GM18499 (cell line): ENCODE results near the gene LIMCH1.

Source experiments
- ATAC-seq: cut with Tn5 transposase; IDR thresholded peaks from one replicate; pipeline ENCODE4 v1.9.1; 2021; ENCODE audit warnings: moderate number of reproducible peaks; ENCODE audit not compliant: insufficient read depth, unreplicated experiment

LIMCH1 gene

DNA sequence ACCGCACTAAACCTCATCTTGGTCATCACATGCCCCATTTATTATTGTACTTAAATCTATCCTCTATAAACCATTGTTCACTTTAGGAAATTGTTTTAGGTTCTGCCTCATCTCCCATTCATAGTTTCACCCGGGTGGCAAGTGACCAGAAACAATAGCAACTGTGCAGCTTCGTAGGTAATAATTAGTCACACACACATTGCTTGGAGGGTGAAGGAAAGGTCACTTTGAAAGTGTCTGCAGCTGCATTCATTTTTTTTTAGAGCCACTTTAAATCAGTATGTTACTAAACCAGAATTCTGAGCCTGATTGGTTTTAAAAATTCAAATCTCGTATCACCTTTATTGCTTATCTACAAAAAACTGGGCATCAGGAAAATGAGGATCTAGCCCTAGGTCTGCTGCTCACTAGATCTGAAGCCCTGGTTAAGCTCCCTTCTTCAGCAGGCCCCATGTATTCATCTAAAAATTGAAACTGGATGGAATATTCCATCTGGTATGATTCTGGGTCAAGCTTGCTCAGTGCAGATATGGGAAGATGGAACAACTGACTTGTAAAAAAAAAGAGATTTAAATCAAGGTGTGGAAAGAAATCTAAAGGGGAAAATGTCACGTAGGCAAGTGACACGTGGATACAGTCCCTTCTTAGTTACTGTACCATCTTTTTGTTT is 62.4 kb downstream of the LIMCH1 start:
- no peak for ATAC-seq

DNA sequence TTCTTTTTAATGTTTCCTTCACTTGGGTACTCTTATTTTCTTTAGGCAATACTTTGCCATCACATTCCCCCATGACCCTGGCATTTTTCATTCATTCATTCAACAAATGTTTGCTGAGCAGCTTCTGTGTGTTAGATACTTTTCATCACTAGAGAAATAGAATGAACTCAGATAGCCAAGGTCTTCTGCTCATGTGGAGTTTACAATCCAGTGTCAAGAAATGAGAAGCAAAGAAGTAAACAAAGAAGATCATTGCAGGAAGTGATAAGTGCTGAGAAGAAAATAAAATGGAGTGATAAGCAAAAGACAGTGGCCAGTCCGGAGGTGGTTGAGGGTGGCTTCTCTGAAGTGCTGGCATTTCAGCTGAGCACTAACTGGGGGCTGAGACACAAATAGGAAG is 63.1 kb downstream of the LIMCH1 start:
- no peak for ATAC-seq

DNA sequence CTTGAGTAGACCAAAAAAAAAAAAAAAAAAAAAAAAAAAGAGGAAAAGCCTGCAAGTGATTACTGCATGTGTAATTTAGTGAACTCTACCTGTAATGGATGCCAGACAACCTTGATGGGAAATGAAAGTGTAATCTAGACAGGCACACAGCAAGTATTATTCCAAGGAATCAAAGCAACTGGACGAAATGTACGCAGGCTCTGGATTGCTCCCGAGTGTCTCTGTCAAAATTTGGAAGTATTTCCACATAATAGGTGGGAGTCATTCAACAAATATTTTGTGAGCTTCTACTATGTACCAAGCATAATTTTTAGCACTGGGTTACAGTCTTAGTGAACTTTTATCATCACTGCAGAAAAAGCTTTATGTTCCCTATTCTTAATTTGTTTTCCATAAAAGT is 64.2 kb downstream of the LIMCH1 start:
- ATAC-seq = no peak

DNA sequence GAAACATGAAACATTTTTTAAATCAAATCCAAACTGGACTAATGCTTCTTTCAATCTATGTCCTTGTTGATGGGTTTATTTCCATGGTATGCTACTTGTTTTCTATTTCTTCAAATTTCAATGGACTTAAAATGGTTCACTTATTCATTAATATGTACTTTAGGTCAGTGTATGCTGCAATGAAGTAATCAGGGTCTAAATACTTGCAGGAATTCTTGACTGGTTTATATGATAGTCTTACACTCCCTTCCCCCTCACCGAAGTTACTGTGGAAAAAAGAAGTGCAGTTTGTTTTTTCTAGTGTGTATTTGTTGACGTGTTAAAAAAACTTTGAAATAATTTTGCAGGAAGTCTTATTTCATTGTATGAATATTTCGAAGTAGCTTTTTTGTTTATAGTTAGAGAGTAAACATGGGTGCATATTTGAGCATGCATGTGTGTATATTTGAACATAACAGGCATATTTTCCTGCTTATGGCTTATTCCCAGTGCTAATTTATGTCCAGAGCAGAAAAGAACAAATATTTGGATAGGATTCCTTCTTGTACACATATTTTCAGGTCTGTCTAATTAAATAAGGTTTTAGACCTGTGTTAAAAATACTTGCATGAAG is 65.0 kb downstream of the LIMCH1 start:
- ATAC-seq = no peak

DNA sequence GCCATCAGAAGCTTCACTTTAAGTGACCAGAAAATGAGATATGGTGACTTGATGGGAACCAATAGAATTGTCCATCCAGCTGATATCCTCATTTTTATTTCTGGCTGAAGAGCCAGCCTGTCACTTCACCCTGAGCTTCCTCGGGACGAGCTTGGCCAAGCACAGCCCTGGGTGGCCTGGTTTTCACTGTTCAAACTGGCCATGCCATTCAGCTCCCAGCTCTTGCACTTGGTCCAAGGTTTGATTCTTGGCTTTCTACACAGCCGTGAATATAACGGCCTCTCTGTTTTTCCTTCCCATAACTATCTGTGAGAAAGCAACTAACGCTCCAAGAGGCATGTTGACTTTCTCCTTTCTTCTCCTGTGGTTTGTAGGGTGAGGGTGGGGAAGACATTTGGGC is 71.9 kb downstream of the LIMCH1 start:
- ATAC-seq = no peak

DNA sequence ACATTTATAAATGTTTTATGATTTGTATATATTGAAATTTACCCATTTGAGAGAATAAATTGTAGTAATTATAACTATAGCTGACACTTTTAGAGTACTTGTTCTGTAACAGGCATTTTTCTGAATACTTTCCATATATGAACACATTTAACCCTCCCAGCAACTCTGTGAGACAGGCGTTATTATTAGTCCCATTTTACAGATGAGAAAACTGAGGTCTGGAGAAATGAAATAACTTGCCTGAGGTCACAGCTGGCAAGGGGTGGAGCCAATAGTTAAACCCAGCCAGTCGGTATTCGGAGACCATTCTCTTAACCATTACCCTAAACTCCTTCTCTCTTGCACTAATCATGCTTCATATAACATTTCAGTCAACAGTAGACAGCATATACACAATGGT is 72.5 kb downstream of the LIMCH1 start:
- ATAC-seq = no peak

DNA sequence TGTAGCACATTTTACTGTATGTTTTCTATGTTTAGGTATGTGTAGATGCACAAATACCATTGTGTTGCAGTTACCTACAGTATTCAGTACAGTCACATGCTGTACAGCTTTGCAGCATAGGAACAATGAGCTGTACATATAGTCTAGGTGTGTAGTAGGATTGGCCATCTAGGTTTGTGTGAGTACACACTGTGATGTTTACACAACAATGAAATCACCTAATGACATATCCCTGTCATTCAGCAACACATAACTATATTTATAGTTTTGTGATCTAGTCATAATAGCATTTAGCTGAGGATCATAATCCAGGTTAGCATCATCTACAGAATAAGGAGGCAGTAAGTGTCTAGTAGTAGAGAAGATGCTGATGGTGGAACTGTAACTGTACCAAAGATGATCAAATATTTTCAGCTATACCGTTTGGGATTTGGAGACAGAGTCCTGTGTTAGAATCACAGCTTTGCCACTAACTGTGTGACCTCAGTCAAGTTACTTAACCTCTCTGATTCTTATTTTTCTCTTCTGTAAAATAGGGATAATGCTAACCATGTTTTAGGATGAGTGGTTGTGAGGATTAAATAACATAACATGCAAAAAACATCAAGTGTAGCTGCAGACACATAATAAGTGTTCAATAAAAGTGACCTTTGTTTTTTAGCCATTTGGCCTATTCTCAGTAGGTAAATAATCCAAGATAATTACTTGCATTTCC is 73.3 kb downstream of the LIMCH1 start:
- ATAC-seq = no peak

DNA sequence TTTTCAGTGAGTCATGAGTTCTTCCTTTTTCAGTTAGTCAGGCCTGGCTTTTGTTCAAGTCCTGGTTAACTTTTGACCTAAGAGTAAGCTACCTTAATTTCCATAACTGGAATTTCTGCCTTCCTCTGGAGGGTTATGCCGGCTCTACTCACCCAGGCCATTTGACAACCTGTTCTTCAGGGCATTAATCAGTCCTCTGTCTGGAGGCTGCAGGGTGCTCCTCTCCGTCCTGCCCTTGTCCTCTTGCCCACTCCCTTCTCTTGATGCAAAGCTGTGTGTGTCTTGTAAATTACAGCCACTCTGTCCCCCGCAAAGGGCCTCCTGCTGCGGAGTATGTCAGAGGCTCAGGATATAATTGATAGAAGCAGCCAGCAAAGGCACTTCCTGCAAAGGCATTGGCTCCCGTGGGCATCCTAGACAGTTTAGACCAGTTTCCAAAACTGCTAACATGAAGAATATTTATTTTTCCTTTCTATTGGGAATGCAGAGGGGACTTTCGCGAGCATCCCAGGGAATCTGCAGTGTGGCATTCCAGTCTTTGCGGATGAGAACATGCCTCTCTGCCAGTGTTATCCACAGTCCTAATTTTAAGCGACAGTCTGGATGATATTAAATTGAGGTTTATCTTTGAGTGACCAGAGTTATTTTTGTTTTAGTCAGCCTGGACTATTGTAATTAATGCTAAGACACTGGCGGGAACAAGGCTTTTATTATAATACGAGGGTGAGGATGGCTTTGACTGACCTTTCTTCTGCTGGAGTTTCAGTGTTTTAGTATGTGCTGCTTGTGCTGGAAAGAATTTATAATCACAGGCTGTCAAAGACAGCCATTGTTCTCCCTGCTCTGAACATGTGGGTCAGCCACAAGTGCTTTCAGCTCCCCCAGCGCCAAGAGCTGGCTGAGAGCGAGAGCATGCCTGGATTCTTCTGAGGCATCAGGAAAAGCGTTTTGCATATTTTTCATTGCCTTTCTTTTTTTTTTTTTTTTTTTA is 74.2 kb downstream of the LIMCH1 start:
- ATAC-seq = no peak

DNA sequence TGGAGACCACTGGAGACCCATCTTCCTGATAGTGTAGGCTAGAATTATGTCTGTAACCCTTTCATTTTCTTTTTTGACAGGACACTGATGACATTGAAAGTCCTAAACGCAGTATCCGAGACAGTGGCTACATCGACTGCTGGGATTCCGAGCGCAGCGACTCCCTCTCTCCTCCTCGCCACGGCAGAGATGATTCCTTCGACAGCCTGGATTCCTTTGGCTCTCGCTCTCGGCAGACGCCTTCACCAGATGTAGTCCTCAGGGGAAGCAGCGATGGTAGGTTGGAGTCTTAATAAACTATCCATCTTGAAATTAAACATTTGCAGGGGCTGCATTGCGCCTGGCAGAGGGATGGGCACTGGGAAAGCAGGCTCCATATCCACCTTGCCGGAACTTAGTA is 75.4 kb downstream of the LIMCH1 start:
- no peak for ATAC-seq

DNA sequence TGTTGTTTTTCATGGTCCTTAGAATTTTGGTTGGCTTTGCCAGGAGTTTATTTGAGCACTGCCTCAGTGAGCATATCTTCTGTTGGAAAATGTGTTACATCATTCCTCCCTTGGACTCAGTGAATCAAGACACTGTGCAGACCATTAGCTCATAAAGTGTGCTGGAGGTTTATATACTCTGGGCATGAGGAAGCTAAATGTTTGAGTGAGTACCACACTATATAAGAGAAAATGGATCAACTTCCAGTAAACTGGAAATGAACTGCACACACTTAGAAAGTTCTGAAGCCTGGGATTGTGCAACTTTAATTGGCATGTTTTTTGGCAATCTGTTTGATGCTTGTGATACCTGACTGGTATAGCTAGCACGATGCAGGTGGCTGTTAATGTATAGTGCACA is 75.9 kb downstream of the LIMCH1 start:
- ATAC-seq = no peak

DNA sequence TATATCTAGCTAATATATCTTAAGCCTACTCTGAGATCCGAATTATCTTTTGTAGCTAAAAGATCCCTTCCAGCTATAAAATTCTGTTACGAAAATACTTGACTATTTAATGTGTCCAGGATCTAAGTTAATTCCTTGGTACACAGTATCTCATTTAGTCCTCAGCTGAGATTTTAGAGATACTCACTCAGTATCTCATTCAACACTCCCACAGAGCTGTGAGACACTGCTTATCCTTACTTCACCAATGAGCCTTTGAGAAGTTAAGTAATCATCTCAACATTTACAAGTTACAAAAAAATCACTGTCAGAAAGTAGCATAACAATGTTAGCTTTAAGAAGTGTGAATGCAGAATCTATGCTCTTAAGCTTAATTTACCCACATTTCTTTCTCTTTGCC is 76.6 kb downstream of the LIMCH1 start:
- no peak for ATAC-seq

DNA sequence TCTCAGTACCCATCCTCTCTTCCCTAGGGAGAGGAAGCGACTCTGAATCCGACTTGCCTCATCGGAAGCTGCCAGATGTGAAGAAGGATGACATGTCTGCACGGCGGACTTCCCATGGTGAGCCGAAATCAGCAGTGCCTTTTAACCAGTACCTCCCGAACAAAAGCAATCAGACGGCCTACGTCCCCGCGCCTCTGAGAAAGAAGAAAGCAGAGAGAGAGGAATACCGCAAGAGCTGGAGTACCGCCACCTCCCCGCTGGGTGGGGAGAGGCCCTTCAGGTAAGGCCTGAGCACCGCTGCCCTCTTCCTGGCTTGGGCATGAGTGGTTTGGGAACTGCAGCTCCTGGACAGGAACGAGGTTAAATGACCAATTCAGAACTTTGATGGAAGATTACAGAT is 81.2 kb downstream of the LIMCH1 start:
- ATAC-seq = no peak

DNA sequence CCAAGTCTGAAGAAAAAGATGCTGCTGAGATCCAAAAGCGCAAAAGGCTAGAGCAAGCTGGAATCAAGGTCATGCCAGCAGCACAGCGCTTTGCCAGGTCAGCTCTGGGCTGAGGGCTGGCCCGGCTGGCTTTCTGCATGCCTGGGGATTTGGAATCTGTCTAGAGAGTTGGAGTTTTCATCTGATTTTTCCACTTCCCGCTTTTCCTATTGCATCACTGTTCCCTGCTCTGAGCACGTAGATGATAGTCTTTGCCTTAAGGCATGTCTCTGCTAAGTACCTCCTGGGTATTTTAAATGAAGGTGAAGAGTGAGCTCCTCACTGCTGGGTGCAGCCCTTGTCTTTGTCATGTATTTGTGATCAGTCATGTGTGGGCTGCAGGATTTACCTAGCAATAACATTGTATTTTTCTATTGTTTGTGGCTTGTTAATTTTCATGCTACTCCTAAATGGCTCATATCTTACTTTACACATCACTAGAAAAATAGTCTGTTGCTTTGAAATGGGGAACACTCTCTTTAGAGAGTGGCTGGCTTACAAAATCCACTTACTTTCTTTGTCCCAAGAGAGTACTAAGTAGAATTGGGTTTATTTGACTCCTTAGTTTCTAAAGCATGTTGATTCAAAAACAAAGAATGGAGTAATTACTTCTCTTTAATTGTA is 82.8 kb downstream of the LIMCH1 start:
- ATAC-seq = no peak

DNA sequence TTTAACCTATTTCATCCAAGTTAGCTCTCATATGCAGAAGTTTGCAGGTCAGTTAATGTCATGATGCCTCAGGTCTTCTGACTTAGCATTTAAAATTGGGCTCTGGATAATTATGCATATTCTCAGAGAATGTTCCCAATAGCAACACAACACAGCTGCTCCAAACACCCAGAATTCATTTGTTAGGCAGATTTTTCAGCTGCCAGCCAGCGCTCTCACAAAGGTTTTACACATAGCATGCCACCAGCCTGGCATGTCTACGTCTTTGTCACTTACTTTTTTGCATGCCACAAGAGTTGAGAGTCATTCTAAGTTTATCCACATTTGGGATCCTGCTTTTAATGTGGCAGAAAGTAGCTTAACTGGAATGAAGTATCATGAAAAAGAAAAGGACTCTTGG is 84.8 kb downstream of the LIMCH1 start:
- no peak for ATAC-seq

DNA sequence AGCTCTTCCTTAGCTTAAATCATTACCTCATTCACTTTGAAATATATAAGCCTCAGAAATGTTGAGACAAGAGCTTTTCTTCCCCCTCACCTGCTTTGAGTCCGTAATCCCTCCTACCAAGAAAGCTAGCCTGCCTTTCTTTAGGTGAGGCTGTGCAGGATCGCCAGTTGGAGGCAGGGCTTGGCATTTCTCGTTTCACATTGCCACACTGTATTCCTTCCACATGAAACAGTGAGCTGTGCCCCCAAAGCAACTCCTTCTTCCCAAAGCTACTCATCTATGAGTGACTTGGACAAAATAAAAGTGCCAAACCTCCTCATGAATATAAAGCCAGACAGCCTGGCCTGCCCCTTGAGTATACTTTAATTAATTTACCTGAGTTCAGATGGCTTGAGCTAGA is 86.8 kb downstream of the LIMCH1 start:
- ATAC-seq = no peak

DNA sequence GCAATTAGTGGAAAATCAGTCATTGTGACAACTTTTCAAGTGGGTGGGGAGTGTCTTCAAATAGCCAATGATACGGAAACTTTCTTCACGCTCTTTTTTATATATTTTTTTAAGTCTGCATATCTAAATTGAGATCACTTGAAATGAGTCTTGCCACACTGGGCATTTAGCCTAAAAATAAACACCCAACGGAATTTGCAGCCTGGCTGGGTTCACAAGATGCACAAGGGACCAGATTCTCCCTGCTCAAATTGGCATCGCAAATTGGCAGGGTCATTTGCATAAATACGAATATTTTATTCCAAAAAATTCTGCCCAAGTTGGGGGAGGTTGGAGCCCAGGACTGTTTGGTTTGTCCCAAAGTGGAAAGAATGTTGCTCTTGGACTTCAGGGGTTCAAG is 87.6 kb downstream of the LIMCH1 start:
- no peak for ATAC-seq

DNA sequence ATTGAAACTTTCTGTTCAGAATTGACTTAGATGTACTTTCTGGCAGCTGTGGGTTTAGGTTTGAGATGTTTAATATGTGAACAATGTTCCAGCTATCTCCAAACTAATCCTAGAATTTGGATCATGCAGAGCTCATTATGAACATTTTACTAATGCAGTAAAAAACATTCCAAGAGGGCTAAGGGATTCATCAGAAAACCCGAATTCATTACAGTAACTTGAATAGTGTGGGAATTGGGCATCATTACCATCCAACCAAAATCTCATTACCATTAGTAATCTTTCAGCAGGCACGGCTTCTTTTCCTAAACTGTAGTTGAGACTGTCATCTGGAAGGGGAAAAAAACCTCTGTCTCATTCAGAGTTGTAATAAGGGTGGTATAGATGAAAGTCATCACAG is 91.0 kb downstream of the LIMCH1 start:
- no peak for ATAC-seq

DNA sequence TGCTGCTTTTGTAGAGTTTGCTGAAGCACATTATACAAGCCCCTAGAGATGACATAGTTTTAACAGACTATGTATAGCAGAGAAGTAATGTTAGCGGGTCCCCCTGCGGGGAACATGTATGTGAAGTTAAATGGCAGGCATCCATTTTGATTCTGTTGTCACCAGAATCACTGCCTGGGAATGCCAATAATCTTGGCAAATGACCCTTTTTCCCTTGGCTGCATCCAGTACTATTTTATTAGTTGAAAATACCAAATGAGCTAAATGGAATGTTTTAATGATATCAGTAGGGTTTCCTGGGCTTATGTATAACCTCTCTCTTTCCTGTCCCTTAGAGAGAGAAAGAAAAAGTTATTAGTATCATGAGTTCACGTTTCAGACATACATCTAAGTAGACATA is 93.6 kb downstream of the LIMCH1 start:
- ATAC-seq = no peak

DNA sequence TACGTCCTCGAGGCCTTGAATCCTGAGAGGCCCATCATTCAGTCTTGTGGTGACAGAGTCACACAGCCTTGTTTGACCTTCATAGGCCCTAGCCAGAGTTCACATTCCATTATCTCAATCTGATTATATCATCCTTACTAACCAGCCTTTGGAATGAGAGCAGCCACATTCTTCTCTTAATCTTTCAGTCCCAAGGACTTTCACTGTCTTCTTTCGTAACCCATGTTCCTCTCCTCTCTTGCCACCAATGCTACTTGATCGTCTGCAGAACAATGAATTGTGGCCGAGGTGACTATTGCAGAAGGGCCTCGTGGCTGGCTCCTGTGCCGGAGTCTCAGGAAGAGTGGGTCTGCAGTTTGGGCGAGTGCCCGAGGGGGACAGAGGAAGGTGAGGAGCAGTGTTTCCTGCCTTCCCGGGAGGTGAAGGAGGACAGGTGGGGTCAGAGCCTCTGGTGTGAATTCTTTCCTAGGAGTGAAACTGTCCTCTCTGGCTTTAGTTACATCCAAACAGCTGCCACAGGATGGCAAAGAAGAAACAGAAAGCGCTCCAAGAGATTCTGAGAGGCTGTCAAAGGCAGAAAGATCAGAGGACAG is 94.6 kb downstream of the LIMCH1 start:
- no peak for ATAC-seq

DNA sequence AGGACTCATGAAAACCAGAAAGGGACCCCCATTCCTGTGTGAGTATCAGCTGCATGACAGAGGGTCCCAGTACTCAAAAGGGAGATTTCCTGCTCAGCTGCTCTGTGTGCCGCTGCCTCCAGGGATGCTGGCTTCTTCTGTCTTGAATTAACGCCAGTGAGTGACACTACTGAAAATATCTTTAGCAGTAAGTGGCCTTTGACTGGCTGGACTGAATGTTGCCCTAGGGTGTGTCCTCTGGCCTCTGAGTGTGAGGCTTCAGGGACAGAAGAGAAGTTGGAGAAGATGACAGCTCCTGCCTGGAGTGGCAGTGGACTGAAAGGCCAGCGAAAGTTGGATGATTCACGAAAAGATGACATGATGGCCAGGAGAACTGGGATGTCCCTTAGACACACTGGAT is 95.4 kb downstream of the LIMCH1 start:
- ATAC-seq = no peak
